K562 (cell line): ENCODE measurements around the gene ACAT2. TPM values are rescaled to one million over a fixed set of nuclear protein-coding genes. Genes with fewer than 3 reads are reported as not detected.

Source experiments
- C11orf30 ChIP-seq: fragments of 450-650 bp; IDR thresholded peaks from 2 replicates; pipeline ENCODE4 v1.6.1; 2016; ENCODE audit warnings: low read depth, mild to moderate bottlenecking
- CBFA2T3 ChIP-seq: fragments of 450-650 bp; IDR thresholded peaks from 2 replicates; pipeline ENCODE4 v1.6.1; 2017
- DPF2 ChIP-seq: fragments of 450-650 bp; IDR thresholded peaks from 2 replicates; pipeline ENCODE4 v1.6.1; 2016
- EHMT2 ChIP-seq: fragments of 450-650 bp; IDR thresholded peaks from 2 replicates; pipeline ENCODE4 v1.6.1; 2018; ENCODE audit warnings: antibody characterized with exemption
- EP400 ChIP-seq: fragments of 450-650 bp; IDR thresholded peaks from 2 replicates; pipeline ENCODE4 v1.6.1; 2017; ENCODE audit warnings: antibody characterized with exemption, mild to moderate bottlenecking, moderate library complexity
- ETV1 ChIP-seq: fragments of 450-650 bp; conservative IDR thresholded peaks from 2 replicates; pipeline ENCODE4 v1.6.1; 2016; ENCODE audit warnings: missing genetic modification characterization, control low read depth, low read depth, missing compliant biosample characterization
- ETV6 ChIP-seq, 3 experiments: fragments of 150-350 bp in 1 of 3; sonication (generic) in 1 of 3; formaldehyde crosslinking in 1 of 3; IDR thresholded peaks; 2 replicates each; pipeline versions ENCODE4 v1.6.1 to v1.8.0; 2014 to 2022; ENCODE audit warnings: borderline replicate concordance in 2 of 3, low read depth in 2 of 3, antibody characterized with exemption in 1 of 3, low read length in 1 of 3, mild to moderate bottlenecking in 1 of 3, missing genetic modification reagents in 1 of 3
- HDAC1 ChIP-seq, 2 experiments: fragments of 450-650 bp; IDR thresholded peaks; 2 replicates each; pipeline ENCODE4 v1.6.1; 2016 to 2017; ENCODE audit warnings: inconsistent platforms in 1 of 2, mild to moderate bottlenecking in 1 of 2, moderate library complexity in 1 of 2
- HLTF ChIP-seq: fragments of 450-650 bp; IDR thresholded peaks from 2 replicates; pipeline ENCODE4 v1.6.1; 2016
- L3MBTL2 ChIP-seq: fragments of 450-650 bp; IDR thresholded peaks from 2 replicates; pipeline ENCODE4 v1.6.1; 2016; ENCODE audit warnings: mild to moderate bottlenecking, moderate library complexity
- MAFG ChIP-seq: fragments of 450-650 bp; conservative IDR thresholded peaks from 2 replicates; pipeline ENCODE4 v1.6.1; 2016; ENCODE audit warnings: missing genetic modification characterization, missing compliant biosample characterization
- MCM5 ChIP-seq: fragments of 450-650 bp; IDR thresholded peaks from 2 replicates; pipeline ENCODE4 v1.6.1; 2016; ENCODE audit warnings: low read depth
- NUFIP1 ChIP-seq: fragments of 450-650 bp; IDR thresholded peaks from 2 replicates; pipeline ENCODE4 v1.6.1; 2018; ENCODE audit not compliant: partially characterized antibody
- PCBP2 ChIP-seq: fragments of 200-400 bp; formaldehyde crosslinking; IDR thresholded peaks from 2 replicates; pipeline ENCODE4 v1.6.1; 2018; ENCODE audit warnings: low read length, low read depth, mild to moderate bottlenecking, moderate library complexity; ENCODE audit not compliant: poor library complexity, severe bottlenecking
- RBM14 ChIP-seq: fragments of 200-400 bp; formaldehyde crosslinking; IDR thresholded peaks from 2 replicates; pipeline ENCODE4 v1.6.1; 2018; ENCODE audit warnings: low read depth, mild to moderate bottlenecking, low read length, moderate library complexity, borderline replicate concordance; ENCODE audit not compliant: insufficient read depth
- SIN3A ChIP-seq, 2 experiments: fragments of 150-350 bp in 1 of 2; IDR thresholded peaks; 2 replicates each; pipeline ENCODE4 v1.6.1; 2011 to 2016; ENCODE audit warnings: borderline replicate concordance in 2 of 2, low read depth in 2 of 2, low read length in 2 of 2, mild to moderate bottlenecking in 2 of 2, moderate library complexity in 2 of 2; ENCODE audit not compliant: control insufficient read depth in 1 of 2
- SMAD2 ChIP-seq: fragments of 150-350 bp; IDR thresholded peaks from 2 replicates; pipeline ENCODE4 v1.6.1; 2014; ENCODE audit warnings: low read depth, mild to moderate bottlenecking, low read length
- SPI1 ChIP-seq: IDR thresholded peaks from 2 replicates; pipeline ENCODE4 v1.6.1; 2011; ENCODE audit warnings: low read depth, low read length, control low read depth, borderline replicate concordance
- SRSF7 ChIP-seq: fragments of 200-400 bp; formaldehyde crosslinking; optimal IDR thresholded peaks from 2 replicates; pipeline ENCODE3; 2017; ENCODE audit warnings: mild to moderate bottlenecking, low read depth, low read length
- ZNF134 ChIP-seq: fragments of 250-450 bp; sonication (Bioruptor Pico); conservative IDR thresholded peaks from 2 replicates; pipeline ENCODE4 v1.4.0; 2020
- ZNF23 ChIP-seq: fragments of 250-450 bp; sonication (Bioruptor Pico); IDR thresholded peaks from 2 replicates; pipeline ENCODE4 v1.4.0; 2020; ENCODE audit warnings: mild to moderate bottlenecking
- ZNF239 ChIP-seq: fragments of 250-450 bp; sonication (Bioruptor Pico); IDR thresholded peaks from 2 replicates; pipeline ENCODE4 v1.4.0; 2020; ENCODE audit warnings: mild to moderate bottlenecking
- ZNF436 ChIP-seq: fragments of 250-450, 450-650 bp; sonication (Bioruptor Pico); formaldehyde crosslinking; IDR thresholded peaks from 2 replicates; pipeline ENCODE4 v1.7.0; 2020; ENCODE audit warnings: mild to moderate bottlenecking
- ZNF584 ChIP-seq: fragments of 200-800 bp; sonication (Bioruptor generic); IDR thresholded peaks from 2 replicates; pipeline ENCODE4 v1.6.1; 2016; ENCODE audit warnings: low read depth, mild to moderate bottlenecking, missing genetic modification characterization, missing compliant biosample characterization
- polyA plus RNA-seq, 8 experiments: library from polyadenylated mRNA; depleted of rRNA in 4 of 8; stranded (reverse) in 5 of 8; unstranded in 3 of 8; fragments of >200 nt; fragmentation: Nextera tagmentation in 2 of 8; fragmentation: Illumina TruSeq in 1 of 8; extraction: Ambion mirVana in 2 of 8; extraction: Trizol in 1 of 8; gene quantifications; 2 replicates each; pipeline versions ENCODE4 v1.2.1 to v1.2.3, GENCODE V29; 2011 to 2014; ENCODE audit warnings: inconsistent platforms in 1 of 8, missing spikeins in 1 of 8
- total RNA-seq, 7 experiments: library from RNA; depleted of rRNA in 6 of 7; stranded (reverse); fragments of >200 nt in 6 of 7; fragmentation: Illumina TruSeq in 2 of 7; extraction: Trizol in 2 of 7; gene quantifications; 2 replicates each; pipeline versions ENCODE4 v1.2.1 to v1.2.3, GENCODE V29; 2011 to 2021; ENCODE audit warnings: low replicate concordance in 1 of 7
- TF ChIP-seq, protein P1 (sequence below): fragments of 450-650 bp; IDR thresholded peaks from 2 replicates; pipeline ENCODE4 v1.6.1; 2016; ENCODE audit warnings: antibody characterized with exemption
- TF ChIP-seq, protein P2 (sequence below), 2 experiments: fragments of 250-450 bp in 1 of 2; fragments of 450-650 bp in 1 of 2; sonication (Bioruptor Pico) in 1 of 2; IDR thresholded peaks; 2 replicates each; pipeline versions ENCODE4 v1.6.1 to v1.8.0; 2016 to 2021; ENCODE audit warnings: mild to moderate bottlenecking in 2 of 2, moderate library complexity in 2 of 2, missing compliant biosample characterization in 1 of 2, missing genetic modification characterization in 1 of 2
- TF ChIP-seq, protein P3 (sequence below): sonication (generic); formaldehyde crosslinking; IDR thresholded peaks from 2 replicates; pipeline ENCODE4 v1.8.0; 2022; ENCODE audit warnings: mild to moderate bottlenecking, missing genetic modification reagents

Gene ACAT2
- total and polyA plus RNA-seq, 9 of the 15 experiments (the other 6 are each of a cell fraction or from before 2014, with no cell fraction given) = 63.0 to 309 (median 144) TPM

DNA sequence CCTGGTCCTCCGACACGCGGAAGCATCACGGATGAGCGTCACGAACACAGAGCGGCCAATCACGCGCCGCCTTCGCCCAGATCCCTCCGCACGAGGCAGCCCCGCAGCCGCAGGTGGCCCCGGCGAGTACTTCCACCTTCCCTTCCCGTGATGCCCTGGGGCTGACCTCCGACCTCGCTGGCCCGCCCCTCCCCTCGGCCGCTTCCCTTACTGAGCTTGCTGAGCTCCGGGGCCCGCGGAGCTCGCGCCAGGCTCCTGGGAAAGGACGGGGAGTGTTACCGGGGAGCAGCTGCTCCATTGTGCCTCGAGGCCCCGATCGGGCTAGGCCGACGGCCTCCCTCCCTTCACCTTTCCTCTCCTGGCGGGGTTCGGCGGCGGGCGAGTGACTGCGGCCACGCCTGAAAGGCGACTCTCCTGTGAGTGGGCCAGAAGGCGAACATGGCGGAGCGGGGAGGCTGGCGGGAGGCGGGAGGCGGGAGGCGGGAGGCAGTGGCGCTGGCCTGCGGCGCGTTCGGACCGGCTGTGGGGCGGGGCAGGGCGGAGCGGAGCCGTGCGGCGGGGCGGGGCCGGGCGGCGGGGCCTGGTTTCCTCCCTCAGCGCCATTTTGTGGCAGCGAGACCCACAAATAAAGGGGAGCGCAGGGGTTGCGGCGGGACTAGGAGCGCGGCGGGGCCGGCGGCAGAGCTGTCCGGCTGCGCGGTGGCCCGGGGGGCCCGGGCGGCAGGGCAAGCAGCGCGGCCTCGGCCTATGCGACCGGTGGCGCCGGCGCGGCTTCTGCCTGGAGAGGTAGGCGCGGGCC lies 34.7 kb upstream of the ACAT2 start, which contains the start of gene WTAP (continued):
- TF ChIP-seq SIN3A (IDR thresholded peaks at IDR 0.05; ENCODE audit: borderline replicate concordance in 2 of 2, control insufficient read depth in 1 of 2, low read depth in 2 of 2, low read length in 2 of 2) = peak in 1 of 2 experiments; percentile 55; a peak in 1 of 4 replicates
- no peak; the same call in 1 of the 2 replicates for TF ChIP-seq ZNF134 (CRISPR knock-in tag)
- no peak for TF ChIP-seq ZNF436
- TF ChIP-seq, protein P1, sequence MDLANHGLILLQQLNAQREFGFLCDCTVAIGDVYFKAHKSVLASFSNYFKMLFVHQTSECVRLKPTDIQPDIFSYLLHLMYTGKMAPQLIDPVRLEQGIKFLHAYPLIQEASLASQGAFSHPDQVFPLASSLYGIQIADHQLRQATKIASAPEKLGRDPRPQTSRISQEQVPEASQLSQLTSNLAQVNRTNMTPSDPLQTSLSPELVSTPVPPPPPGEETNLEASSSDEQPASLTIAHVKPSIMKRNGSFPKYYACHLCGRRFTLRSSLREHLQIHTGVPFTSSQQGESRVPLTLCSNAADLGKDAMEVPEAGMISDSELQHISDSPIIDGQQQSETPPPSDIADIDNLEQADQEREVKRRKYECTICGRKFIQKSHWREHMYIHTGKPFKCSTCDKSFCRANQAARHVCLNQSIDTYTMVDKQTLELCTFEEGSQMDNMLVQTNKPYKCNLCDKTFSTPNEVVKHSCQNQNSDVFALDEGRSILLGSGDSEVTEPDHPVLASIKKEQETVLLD = peak; percentile 94
- TF ChIP-seq ZNF23 (CRISPR knock-in tag) = no peak
- peak; percentile 64; the same call in 1 of the 2 replicates for TF ChIP-seq HLTF
- TF ChIP-seq ETV6 (IDR thresholded peaks at IDR 0.05; ENCODE audit: borderline replicate concordance in 1 of 2, low read depth in 2 of 2, low read length in 1 of 2) = no peak
- TF ChIP-seq ETV6 (CRISPR knock-in tag; IDR thresholded peaks at IDR 0.05; ENCODE audit: borderline replicate concordance) = peak; percentile 85; the same call in 1 of the 2 replicates
- TF ChIP-seq MAFG (tag) = no peak
- TF ChIP-seq NUFIP1 = no peak
- no peak for TF ChIP-seq EHMT2
- TF ChIP-seq EP400 = peak; percentile 99
- TF ChIP-seq DPF2 = peak; percentile 71; the same call in 1 of the 2 replicates
- TF ChIP-seq L3MBTL2 = peak; percentile 100
- TF ChIP-seq HDAC1 (IDR thresholded peaks at IDR 0.05) = peak in 1 of 2 experiments; percentile 96; a peak in 2 of 4 replicates
- peak; percentile 22; the same call in 1 of the 2 replicates for TF ChIP-seq ZNF239
- TF ChIP-seq, protein P2, sequence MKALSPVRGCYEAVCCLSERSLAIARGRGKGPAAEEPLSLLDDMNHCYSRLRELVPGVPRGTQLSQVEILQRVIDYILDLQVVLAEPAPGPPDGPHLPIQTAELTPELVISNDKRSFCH (CRISPR knock-in tag; IDR thresholded peaks at IDR 0.05) = no peak
- TF ChIP-seq, protein P2 (tag; IDR thresholded peaks at IDR 0.05) = peak; percentile 89
- TF ChIP-seq SMAD2 = no peak
- peak; percentile 89 for TF ChIP-seq ZNF584 (CRISPR knock-in tag)
- no peak for TF ChIP-seq PCBP2
- no peak for TF ChIP-seq MCM5
- 0 out of 2 replicates have a peak, but pooled peaks have one; percentile 85 for TF ChIP-seq RBM14
- peak; percentile 72 for TF ChIP-seq C11orf30
- TF ChIP-seq SRSF7 = no peak
- peak; percentile 58 for TF ChIP-seq CBFA2T3
- peak; percentile 63; the same call in 1 of the 2 replicates for TF ChIP-seq ETV1
- no peak for TF ChIP-seq SPI1
- TF ChIP-seq, protein P3, sequence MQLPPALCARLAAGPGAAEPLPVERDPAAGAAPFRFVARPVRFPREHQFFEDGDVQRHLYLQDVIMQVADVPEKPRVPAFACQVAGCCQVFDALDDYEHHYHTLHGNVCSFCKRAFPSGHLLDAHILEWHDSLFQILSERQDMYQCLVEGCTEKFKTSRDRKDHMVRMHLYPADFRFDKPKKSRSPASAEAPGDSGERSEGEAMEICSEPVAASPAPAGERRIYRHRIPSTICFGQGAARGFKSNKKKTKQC (CRISPR knock-in tag) = peak; percentile 97
